Activated CD4-positive, alpha-beta T cell treated with anti-CD3 and anti-CD28 coated beads for 1 hour (primary cell): ENCODE data around the gene RIPOR2.

ENCODE experiments used
- DNase-seq: peaks from one replicate; pipeline ENCODE4 v3.0.0-alpha.2; 2020

The RIPOR2 gene, protein sequence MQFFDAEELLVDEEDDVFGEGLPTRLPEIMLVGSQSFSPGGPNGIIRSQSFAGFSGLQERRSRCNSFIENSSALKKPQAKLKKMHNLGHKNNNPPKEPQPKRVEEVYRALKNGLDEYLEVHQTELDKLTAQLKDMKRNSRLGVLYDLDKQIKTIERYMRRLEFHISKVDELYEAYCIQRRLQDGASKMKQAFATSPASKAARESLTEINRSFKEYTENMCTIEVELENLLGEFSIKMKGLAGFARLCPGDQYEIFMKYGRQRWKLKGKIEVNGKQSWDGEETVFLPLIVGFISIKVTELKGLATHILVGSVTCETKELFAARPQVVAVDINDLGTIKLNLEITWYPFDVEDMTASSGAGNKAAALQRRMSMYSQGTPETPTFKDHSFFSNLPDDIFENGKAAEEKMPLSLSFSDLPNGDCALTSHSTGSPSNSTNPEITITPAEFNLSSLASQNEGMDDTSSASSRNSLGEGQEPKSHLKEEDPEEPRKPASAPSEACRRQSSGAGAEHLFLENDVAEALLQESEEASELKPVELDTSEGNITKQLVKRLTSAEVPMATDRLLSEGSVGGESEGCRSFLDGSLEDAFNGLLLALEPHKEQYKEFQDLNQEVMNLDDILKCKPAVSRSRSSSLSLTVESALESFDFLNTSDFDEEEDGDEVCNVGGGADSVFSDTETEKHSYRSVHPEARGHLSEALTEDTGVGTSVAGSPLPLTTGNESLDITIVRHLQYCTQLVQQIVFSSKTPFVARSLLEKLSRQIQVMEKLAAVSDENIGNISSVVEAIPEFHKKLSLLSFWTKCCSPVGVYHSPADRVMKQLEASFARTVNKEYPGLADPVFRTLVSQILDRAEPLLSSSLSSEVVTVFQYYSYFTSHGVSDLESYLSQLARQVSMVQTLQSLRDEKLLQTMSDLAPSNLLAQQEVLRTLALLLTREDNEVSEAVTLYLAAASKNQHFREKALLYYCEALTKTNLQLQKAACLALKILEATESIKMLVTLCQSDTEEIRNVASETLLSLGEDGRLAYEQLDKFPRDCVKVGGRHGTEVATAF

DNA sequence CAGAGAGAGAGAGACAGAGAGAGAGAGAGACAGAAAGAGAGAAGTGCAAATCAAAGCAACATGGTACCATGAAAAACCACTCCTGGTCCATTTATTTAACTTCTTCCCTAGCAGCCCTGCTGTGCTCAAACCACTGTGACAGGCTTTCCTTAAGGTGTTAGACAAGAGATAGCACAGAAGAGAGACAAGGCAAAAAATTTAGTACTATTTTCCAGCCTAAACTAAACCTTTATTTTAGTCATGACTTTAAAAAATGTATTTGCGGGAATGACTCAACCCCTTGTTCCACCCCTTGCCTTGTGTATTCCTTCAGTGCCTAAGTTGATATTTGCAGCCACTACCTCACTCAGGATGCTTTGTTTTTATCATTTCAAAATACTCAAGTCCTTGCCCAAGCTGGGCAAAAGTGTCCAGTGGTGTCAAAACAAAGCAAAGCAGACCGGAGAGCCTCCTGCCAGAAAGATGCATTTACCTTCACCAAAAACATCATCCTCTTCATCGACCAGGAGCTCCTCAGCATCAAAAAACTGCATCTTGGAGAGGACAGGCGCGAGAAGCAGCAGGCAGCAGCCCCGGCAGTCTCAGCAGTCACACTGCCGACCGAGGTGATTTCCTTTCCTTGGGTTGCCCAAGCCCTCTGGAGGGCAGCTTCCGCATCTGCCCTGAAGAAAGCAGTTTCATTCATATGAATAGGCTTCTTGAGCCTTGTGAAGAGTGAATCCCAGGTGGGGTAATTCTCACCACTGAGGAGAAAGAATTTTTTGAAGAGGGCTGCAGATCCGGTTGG is at the start of gene RIPOR2:
Gene RIPOR2, minus strand, starts transcription at position 595 of the 787 bp plus-strand sequence. Its CDS starts 62 bp downstream, at position 533.
- DNase-seq, result peak; percentile 62

DNA sequence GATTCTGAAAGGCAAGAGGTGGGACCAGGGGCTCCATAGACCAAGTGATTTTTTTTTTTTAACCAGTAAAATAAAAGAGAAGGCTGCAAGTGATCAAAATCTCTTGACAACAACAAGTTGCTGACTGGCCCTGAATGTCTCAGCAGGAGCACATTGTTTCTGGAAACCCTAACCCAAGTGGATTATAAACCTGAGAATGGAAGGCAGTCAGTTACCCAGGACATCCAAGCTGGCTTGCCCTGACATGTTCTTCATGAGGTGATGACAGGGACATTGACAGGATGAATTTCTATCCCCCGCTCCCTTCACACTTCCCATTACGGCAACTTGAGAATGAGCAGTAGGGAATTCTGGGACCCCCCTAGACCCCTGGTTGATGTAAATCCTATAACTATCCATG is 49.6 kb upstream of the RIPOR2 start:
- no peak for DNase-seq

DNA sequence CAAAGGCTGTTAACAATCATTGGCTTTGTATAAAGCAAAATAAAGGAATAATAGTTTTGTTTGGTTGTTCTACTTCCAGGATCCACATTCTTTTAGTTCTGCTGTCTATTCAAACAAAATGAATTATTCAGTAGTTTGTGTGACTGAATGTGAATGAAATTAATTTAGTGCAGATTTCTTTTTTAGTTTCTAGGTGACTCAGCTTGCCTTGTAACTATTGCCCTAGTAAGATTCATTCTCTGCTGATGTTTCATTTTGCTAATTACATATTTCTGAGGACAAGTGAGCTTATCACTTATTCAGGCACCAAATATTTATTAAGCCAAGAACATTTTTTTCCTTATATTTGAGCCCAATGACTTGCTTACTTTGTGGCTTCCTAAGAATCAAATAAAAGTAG is 46.5 kb upstream of the RIPOR2 start:
- no peak for DNase-seq

DNA sequence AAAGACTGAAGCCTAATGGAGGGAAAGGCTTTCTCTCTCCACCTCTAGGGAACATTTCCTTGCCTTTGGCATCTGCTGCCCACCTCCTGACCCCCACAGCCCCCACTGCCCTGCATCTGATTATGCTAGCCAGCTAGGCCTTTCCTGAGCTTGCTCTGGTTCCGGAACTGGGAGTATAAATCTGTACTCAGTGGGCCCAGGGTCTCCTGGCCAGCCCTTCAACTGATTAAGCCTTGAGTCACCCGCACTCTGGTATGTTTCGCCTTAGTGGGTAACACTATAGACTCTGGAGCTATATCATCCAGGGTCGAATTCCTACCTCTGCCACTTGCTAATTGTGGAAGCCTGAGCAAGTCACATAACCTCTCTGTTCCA is 45.6 kb upstream of the RIPOR2 start:
- DNase-seq, result no peak

DNA sequence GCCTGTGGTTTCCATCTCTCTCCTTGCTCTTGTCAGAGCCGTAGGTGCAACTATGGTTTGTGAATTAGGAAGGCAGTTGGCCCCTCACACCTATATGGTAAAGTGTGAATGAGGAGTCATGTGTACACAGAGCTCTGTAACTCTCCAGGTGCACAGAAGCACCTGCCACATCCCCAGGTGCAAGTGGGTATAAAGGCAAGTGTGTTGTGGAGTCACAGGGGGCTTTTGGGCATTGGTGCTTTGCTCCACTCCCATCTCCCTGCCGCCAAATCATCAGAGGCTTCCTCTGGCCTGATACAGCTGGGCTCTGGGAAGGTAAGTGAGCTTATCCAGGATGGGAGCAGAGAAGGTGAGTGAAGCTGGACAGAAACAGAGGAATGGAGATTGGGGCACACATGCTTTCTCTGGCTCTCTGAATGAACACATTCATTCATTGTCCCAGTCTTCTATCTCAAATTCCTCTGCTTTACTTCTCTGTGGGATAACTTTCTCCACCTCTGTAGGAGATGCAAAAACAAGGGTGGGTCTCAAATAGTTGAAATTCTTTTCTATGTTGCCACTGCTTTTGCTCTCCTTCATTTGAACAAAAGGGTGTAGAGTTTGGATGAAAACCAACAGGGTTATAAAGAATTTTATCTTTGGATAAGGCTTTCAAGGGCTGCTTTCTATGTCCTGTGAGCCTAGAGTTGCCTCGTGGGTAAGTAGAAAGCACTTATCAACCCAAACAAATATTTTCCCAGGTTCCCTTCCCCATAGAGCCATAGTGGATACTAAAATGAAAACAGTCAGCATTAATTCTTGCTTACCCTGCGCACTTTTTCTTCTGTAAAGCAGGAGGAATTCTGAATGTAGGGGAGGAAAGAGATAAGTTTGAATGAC is 45.0 kb upstream of the RIPOR2 start:
- DNase-seq, result no peak

DNA sequence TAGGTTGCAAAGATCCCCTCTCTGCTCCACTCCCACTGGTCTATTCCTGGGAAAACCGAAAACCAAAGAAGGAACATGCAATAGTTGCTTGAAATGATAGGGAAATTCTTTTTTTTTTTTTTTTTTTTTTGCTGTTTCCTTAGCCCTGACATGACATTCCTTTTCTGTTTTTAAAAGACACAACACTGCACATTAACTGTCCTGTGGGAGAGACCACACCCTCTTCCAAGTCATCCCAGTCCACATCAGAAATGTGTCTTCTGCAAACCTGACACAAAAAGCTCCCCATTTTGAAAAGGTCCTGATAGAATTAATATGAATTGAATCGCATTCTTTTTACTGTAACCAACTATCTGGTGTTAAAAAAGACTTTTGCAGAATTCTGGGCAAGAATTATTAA is 43.4 kb upstream of the RIPOR2 start:
- no peak for DNase-seq

DNA sequence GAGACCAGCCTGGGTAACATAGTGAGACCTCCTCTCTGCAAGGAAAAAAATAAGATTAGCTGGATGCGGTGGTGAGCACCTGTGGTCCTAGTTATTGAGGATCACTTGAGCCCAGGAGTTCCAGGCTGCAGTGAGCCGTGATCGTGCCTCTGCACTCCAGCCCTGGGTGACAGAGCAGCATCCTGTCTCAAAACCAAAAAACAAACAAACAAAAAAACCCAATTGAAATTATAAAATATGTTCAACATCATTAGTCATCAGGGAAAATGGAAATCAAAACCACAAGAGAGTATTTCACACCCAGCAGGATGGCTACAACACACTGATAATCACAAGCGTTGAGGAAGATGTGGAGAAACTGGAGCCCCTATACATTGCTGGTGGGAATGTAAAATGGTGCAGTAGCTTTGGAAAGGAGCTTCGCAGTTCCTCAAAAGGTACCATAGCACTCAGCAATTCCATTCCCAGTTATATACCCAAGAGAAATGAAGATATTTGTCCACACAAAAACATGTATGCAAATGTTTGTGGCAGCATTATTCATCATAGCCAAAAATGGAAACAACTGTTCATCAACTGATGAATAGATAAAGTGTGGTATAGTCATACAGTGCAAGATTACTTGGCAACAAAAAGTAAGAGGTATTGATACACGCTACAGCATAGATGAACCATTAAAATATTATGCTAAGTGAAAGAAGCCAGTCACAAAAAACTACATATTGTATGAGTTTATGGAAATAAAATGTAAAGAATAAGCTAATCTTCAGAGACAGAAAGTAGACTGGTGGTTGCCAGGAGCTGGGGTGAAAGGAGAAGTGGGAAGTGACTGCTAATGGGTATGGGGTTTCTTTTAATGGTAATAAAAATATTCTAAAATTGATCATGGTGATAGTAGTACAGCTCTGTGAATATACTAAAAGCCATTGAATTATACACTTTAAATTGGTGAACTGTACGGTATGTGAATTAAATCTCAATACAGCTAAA is 38.7 kb upstream of the RIPOR2 start:
- DNase-seq, result no peak

DNA sequence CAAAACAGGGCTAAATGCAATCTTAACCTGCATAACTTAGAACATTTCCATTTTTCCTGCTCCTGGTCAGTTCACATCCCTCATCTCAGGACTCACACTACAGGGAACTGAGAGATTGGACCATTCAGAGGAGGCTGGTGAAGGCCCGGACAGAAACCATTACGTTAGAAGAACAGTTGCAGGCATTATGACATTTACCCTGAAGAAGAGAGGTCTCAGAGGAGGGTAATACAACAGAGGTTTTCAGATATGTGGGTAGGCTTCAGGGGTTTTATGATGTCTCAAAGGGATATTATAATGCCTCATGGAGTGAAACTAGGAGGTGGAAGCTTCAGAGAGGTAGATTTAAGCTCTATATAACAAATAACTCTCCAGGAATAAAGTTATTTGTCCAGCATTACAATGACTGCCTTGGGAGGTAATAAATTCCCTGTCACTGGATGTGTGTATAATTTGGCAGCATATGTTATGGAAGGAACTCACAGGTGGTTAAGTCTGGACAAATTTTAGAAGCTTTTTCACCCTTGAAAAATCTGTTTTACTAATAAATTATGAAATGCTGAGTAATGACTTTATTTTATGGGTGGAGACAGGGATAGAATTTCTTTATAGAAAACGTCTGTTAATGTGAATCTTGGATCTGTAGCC is 36.7 kb upstream of the RIPOR2 start:
- no peak for DNase-seq

DNA sequence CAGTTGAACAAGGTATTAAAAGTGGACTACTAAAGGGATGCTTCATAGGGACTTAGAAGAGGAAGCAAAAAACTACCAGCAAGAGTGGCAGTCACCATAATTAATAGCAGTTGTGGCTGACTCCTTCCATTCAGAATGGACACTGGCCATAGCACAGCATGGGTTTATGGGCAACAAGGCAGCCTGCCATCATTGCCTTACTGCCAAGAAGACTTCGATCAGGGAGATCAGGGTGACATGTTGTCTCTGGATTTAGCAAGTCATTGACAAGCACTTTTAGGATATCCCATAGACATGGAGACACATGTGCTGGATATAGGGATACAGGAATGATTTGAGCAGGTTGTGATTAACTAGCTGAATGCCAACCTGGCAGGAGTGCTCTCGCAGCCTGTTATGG is 35.3 kb upstream of the RIPOR2 start:
- DNase-seq, result no peak

DNA sequence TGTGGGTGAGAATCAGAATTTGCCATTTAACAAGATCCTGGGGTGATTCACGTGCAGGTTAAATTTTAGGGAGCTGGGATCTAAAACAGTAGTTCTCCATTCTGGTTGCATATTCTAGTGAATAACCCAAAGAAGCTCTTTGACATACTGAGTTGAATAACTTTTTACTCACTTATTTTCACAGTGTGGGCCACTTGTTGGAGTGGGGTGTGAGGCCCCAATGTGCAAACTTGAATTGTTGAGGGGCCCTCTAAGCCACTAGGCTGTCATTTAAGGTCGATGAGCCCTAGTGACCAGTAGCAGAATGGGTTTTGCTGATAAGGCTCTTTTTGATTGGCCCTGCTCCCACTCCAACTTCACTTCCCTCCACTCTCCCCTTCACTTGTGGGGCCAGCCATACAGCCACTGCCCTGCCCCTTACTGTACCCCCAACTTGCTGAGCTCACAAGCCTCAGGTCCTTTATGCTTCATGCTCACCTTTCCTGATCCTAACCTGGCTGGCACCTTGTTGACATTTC is 33.6 kb upstream of the RIPOR2 start:
- no peak for DNase-seq

DNA sequence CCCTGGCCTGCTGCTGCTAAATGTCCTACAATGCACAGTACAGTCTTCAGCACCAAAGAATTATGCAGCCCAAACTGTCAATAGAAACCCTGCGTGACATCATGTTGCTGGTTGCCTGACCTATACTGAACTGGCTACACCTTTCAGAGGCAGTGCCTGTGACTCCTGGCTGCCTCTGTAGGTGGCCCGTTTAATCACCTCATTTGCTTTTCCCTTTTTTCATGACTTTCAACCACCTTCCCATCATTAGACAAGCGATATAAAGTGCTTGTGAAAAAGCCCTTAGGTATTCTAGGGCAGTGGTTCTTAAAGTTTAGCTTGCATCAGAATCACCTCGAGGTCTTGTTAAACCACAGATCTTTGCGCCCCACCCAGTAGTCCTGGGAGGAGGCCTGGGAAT is 33.0 kb upstream of the RIPOR2 start:
- no peak for DNase-seq

DNA sequence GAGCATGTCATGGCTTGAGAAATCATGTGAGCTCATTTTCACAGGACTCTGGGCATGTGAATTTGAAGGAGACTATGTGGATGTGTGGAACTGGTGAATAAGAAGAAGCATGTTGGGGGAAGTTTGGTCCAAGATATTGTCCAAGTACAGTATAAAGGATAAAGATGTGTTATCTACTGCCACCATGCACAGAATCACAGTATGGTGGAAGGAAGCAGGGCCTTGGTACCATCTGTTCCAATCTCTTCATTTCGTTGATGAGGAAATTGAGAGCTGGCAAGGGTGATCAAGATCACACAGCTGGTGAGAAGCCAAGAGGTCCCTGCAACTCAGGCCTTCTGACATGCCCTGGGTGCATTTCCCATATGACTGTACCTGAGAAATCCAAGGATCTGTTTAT is 31.5 kb upstream of the RIPOR2 start:
- DNase-seq, result no peak

DNA sequence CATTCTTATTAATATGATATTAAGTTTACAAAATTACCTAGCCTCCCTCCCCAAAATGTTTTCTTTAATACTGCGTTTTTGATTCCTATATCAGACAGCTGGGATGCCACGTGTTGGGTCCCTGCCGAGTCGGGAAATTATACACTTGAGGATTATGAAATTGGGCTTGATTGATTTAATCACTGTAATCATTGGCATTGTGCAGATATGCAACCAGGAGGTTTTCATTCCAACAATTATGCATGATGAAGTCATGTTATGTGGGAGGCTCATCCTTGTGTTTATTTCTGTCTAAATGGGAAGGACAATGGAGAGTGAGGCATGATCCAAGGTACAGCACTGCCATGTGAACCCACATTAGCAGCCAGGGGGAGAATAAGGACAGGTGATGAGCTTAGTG is 30.6 kb upstream of the RIPOR2 start:
- DNase-seq, result no peak

DNA sequence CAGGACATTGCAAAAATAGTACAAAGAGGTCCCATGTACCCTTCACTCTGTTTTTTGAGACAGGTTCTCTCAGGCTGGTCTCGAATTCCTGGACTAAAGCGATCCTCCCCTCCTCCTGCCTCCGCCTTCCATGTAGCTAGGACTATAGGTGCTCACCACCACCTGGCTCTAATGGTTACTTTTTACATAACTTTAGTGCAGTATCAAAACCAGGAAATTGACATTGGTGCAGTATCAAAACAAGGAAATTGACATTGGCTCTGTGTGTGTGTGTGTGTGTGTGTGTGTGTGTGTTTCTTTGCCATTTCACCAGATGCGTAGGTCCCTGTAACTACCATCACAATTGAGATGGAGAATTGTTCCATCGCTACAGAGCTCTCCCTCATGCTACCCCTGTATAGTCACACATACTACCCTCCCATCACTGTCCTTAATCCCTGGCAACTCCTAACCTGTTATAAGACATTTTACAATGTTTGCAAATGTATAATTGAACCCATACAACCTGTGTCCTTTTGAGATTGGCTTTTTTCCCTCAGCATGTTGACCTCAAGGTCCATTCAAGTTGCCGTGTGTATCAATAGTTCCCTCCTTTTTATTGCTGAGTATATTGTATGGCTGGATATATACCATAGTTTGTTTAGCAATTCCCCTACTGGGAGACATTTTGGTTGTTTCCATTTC is 28.3 kb upstream of the RIPOR2 start:
- DNase-seq, result no peak

DNA sequence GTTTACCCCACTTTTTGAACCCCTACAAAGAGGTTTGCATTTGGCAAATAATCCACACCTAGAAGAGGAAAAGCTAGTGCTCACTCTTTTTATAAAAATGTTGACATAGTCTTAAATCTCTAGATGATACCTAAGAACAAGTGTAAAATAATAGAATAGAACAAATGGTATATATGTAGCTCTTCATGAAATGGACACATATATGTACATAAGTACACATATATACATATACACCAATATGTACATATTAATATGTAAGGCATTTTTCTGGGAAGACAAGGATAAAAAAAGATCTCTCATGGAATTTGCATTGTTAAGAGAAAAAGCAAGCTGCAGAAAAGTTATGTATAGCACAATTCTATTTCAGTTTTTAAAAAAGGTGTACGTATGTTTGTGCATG is 27.6 kb upstream of the RIPOR2 start:
- no peak for DNase-seq

DNA sequence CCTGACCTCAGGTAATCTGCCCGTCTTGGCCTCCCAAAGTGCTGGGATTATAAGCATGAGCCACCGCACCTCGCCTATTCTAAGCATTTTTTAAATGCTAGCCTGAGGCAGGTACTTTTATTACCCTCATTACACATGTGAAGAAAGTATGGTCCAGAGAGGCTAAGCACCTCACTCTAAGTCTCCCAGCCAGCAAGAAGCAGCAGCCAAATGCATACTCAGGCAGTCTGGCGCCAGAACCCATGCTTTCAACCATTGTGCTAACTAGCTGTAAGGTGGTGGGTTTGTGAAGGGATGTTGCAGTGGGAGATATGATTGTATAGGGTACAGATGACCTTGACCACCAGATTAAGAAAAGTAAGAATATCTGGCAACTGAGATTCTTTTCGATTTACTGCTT is 26.1 kb upstream of the RIPOR2 start:
- DNase-seq, result no peak

DNA sequence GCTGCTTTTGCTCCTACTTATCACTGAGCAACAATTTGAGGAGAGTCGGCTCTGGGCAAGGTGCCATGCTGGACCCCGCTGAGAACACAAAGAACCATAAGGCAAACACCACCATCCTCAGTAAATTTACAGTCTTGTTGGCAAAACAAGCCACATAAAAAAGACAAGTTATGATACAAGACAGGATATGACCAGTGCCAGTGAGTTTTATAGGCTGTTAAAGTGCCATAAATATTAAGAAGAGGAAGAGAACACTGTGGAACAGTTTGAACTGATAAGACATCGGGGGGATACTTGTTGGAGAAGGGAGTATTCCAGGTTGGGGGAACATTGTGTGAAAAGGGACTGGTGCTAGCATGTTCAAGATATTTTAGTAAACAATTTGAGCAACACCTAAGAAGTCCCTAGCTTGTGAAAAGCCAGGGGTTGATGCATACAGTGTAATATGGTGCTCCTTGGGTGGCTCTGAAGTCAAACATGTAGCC is 25.3 kb upstream of the RIPOR2 start:
- no peak for DNase-seq

DNA sequence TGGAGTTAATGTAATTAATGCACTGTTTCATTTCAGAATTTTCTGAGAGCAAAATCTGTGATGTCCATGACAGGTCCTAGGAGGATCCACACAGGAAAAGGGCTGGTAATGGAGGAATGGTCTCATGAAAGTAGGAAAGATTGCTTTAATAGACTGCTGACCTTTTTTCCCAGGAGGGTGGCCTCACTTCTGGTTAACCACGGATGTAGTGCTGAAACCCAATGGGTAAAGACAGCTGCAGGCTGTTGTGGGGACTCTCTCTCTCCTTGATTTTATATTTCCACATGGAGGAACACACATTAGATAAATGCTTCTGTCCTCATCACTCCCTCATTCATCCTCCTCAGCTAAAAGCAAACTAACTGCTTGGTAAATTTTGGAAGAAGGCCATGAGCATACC is 23.6 kb upstream of the RIPOR2 start:
- DNase-seq, result no peak

DNA sequence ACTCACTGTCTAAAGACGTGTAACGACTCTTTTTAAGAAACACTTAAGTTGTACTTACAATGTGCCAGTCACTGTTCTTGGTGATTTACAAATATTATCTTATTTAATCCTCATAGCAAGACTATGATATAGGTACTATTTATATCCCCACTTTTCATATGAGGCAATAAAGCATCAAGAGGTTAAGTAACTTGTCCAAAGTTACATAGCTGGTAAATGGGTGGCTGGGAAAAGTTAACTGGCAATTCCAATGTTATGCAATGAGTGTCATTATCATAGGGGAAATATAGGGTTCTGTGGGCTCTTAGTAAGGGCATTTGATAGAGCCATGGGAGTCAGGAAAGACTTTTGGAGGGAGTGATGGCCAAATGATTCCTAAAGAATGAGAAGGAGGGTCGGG is 21.4 kb upstream of the RIPOR2 start:
- no peak for DNase-seq
